Measurements from ENCODE around the gene PITPNB.

Gene PITPNB

GRCh38 chr22:27919222-27919941, at the start of gene PITPNB:
Gene PITPNB, minus strand, starts transcription at chr22:27919256. Its CDS starts 65 bp downstream, at chr22:27919191.
- DNase-seq, result peak; percentile 54 to 97 (median 92)

- DNase-seq, result no peak
Measured at GRCh38 chr22:27966168-27967064, 47.4 kb upstream of the PITPNB start.

DNA sequence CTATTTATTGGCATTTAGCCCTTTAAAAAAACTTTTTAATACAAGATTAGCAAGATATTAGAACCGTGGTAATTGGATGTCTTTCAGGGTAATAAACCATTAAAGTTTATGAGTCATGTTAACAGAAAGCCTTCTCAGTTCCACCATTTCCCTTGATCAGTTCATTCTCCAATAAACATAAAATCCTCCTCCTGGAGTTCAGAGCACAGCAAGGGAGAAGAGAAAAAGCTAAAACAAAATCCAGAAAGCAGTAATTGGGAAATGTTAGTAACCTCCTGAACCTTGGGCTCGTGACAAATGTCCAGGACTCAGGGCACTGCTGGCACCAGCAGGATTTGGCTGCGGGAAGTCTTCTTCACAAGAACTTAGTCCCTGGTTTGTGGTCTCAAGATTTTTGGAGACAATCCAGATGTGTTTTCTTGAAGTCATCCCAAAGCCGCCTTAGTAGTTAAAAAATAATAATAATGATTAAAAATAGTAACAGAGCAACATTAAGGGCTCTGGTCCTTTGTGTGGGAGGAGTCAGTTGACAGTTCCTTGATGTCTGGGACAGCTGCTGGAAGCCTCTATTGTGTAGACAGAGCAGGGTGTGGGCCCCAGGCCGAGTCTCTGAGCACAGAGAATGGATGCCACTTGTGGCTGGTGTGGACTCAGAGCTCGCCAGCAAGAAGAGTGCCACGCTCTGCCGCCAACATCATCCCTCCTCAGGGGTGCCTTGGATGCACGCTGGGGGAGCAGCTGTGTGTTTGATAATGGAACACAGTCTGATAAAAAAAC, 43.4 kb upstream of the PITPNB start:
- DNase-seq, result peak in 3 of 51 donors; percentile 5 to 28 (median 28)

DNA sequence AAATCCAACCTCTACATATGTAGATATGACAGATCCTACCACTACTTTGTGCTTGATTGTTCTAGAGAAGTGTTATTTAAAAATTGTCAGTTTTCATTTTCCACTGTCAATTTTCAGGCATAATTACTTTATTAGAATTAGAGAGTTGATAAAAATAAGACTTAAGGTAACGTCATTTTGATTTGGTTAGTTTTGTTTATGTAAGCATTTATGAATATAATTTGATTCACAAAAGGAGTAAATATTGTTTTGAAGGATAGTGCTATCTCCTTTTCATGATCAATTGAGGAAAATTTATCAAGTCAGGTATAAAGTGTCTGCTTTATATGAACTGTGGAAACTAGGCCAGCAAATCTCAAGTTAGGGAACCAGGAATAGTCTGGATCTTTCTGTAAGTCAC, 42.6 kb upstream of the PITPNB start:
- no peak for DNase-seq

GRCh38 chr22:27961182-27961581, 42.1 kb upstream of the PITPNB start:
- no peak for DNase-seq

DNA sequence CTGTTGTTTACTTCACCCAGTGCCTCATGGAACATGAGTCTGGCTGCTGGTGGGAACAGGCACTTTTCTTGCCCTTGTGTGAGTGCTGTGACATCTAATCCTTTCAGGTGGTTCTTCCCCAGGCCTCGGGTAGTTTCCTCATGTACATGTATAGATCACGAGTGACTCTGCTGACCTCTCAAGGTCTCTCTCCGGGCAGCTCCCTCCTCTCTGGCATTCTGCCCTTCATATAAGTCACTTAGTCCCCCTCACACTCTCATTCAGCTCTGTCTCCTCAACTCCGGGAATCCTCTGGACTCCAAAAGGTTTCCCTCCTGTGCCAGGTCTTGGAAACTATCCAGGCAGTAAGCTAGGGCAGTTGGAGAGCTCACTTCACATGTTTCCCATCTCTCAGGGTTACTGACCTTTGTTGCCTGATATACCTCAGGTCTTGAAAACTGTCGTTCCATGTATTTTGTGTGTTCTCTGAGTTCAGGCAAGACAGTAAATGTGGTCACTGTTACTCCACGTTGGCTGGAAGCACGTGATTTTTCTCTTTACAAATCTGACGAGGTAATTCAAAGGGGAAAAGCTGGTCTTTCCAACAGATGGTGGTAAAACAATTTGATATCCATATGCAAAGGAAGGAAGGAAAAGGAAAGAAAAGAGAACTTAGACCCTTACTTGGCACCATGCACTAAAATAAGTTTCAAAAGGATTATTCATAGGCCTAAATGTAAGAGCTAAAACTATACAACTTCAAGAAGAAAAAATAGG, 40.5 kb upstream of the PITPNB start:
- DNase-seq, result no peak

DNA sequence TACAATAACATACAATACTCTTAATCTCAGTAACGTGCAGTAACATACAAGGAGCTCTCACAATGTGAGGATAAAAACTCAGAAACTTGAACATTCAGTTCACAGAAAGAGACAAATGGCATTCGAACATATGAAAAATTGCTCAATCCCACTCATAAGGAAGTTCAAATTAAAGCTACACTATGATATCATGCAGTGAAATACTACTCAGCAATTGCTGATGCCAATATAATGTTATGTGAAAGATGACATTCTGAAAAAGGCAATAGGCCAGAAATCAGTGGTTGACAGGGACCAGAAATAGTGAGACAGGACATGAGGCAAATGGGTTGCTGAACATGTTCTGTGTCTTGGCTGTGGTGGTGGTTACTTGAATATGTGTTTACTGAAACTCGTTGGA, 33.7 kb upstream of the PITPNB start:
- DNase-seq, result no peak

DNA sequence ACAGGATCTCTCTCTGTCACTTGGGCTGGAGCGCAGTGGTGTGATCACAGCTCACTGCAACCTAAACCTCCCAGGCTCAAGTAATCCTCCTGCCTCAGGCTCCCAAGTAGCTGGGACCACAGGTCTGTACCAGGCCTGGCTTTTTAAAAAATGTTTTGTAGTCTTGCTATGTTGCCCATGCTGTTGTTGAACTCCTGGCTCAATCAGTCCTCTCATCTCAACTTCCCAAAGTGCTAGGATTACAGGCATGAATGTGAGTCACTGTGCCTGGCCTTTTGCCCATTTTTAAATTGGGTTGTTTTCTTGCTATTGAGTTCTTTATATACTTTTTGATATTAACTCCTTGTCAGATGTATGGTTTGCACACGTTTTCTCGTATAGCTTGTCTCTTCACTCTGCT, 33.0 kb upstream of the PITPNB start:
- no peak for DNase-seq

- DNase-seq, result no peak
Measured at GRCh38 chr22:27949421-27949820, 30.4 kb upstream of the PITPNB start.

DNA sequence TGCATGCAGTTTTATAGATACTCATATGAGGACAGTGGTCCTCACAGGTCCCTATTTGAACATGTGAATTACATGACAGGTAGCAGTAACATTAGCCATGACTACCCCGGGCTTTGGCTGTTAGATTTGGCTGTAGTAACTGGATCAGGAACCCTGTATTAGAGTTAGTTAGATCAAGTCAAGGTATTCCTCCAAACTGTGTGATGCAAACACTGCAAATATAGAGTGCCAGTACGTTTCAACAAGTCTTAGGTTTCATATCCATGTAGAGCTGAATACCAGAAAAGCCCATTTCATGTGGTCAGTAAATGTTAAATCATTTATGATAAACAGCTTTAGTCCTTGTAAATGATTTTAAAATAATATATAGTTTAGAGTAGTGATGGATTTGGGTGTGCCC, 29.5 kb upstream of the PITPNB start:
- no peak for DNase-seq

DNA sequence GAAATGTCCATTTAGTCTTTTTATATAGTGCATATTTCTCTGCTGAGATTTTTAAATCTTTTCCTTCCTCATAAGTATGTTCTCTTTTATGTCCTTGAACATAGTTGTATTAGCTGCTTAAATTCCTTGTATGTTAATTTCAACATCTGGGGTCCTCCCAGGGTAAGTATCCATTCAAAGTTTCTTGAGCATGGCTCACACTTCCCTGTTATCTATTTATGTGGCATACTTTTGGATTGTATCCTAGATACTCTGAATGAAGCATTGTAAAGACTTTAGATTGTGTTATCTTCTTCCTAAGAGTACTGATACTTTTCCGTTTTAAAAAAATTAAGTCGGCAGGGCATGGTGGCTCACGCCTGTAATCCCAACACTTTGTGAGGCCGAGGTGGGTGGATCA, 28.4 kb upstream of the PITPNB start:
- DNase-seq, result no peak

DNA sequence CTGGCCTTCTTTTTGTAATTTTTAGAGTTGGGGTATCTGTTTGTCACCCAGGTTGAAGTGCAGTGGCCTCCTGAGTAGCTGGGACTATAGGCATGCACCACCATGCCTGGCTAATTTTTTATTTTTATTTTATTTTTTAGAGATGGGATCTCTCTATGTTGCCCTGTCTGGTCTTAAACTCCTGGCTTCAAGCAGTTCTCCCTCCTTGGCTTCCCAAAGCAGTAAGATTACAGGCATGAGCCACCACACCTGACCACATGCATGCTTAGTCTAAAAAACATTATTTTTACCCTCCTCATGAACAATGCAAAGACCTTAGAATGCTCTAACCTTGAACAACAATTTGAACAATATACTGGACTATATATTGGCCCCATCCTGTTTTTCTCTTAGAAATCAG, 22.1 kb upstream of the PITPNB start:
- DNase-seq, result no peak

- no peak for DNase-seq
Measured at GRCh38 chr22:27937453-27937852, 18.4 kb upstream of the PITPNB start.

DNA sequence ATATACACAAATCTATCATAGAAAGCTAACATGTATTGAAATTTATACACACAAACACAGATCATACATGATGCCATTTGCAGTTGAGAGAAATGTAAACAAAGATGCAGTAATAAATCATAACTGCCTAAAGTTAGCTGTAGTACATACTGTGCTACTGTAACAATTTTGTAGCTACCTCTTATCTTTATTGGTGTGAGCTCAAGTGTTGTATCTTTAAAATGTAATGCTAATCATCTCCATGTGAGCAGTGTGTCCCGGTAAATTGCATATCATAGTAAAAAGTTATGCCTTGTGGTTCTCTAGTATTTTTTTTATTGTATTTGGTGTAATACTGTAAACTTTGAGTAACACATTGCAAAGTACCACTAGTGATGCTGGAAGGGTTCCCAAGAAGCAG, 16.8 kb upstream of the PITPNB start:
- no peak for DNase-seq

DNA sequence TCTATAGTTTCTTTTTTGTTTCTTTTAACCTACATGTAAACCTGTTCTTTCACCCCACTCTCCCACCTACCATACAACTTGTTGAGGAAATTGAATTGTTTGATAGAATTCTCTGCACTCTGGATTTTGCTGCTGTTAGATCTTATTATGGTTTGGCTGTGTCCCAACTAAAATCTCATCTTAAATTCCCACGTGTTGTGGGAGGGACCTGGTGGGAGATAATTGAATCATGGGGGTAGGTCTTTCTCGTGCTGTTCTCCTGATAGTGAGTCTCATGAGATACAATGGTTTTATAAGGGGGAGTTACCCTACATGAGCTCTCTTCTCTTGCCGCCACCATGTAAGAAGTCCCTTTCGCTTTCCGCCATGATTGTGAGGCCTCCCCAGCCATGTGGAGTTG, 15.0 kb upstream of the PITPNB start:
- no peak for DNase-seq

DNA sequence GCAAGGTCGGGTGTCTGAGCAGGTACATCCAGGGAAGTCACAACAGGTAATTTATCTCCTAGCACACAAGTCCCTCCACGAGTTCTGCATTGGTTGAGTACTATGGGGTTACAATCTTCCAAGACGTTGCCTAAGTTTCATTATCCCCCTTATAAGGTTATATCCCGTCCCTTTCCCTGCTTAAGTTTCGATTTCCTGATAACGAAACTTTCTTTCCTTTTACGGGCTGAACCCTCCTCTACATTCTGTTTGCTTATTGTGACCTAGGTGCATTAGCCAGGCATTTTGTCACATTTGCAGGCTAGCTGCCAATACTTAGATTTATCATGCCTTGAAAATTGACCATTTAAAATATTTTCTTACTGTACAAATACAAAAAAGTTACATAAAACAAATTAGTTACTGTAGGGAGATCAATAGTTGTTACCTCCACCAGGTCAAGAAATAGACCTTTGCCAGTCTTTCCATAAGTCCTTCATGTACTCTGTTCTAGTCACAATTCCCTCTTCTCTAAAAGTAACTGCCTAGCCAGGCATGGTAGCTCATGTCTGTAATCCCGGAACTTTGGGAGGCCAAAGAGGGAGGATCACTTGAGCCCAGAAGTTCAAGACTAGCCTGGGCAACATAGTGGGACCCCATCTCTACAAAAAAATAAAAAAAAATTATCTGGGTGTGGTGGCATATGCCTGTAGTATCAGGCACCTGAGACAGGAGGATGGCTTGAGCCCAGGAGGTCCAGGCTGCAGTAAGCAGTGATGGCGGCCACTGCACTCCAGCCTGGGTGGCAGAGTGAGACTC, 14.3 kb upstream of the PITPNB start:
- DNase-seq, result no peak

DNA sequence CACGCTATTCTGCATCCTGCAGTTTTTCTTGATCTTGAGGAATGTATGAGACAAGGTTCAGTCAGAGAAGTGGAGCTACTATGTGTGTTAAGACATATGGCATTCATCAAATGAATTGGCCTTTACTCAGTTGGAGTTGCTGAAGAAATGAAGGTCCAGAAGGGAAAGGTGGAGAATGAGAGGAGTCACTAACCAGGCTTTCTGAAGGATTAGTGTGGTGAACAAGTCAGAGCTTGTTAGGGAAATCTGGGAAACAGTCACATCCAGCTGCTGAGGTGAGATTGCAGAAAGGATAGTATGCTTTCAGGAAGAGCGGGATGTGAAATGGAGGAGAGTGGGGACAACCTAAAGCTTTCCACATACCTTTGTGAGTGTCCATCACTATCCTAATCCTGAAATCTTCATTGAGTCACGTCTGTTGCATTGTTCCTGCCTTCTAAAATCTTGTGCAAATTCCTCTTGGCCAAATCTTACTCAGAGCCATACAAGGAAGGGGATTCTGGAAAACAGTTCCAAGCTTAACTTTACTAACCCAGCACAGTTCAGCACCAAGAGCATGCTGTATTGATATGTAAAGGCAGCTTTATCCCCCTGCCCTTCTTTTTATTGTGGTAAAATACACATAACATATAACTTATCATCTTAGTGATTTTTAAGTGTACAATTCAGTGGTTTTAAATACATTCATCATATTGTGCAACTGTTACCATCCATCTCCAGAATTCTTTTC, 11.4 kb upstream of the PITPNB start:
- DNase-seq, result no peak

DNA sequence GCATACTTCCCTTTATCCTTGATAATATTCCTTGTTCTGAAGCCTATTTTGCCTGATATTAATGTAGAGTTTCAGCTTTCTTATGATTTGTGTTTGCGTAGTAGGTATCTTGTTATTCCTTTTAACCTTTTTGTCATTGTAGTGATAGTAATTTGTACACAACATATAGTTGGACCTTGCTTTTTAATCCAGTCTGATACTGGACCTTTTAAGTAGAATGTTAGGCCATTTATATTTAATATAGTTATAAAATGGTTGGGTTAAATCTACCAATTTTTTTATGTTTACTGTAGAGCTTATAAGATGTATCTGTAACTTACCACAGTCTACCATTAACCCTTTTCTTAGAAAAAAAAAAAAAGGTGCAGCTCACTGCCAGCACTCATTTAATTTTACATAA, 8.6 kb upstream of the PITPNB start:
- no peak for DNase-seq

DNA sequence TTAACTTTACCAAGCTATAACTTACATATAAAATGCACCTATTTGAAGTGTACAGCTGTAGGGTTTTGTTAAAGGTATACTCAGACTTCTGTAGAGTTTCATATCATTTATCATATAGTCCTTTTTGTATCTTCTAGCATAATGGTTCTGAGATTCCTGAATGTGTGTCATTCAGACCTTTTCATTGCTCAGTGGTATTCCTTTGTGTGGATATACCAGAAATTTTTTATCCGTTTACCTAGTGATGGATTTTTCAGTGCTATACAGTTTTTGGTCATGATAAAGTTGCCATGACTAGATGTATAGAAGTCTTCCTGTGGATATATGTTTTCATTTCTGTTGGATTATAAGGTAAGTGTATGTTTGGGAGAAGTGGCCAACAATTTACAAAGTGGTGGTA, 6.3 kb upstream of the PITPNB start:
- no peak for DNase-seq

Measured in hypothalamus (tissue), 51 donors.